Measurements from ENCODE around the gene SBF2.

SBF2 gene

GRCh38 chr11:9842923-9843322, 451.1 kb downstream of the SBF2 start:
- Histone ChIP-seq H3K4me1 (ENCODE audit: insufficient read depth, low read length, severe bottlenecking) (no peaks in the 10 kb centered on the region), H3K36me3 (ENCODE audit: insufficient read depth, low read length) (no peaks in the 10 kb centered on the region), H3K4me3 (ENCODE audit: low read depth, low read length, poor library complexity, severe bottlenecking) (no peak overlapping the region), H3K9me3 (ENCODE audit: low read length) (no peaks in the 10 kb centered on the region), H3F3A (ENCODE audit: insufficient read depth, low read length) (no peaks in the 10 kb centered on the region), H4K20me1 (ENCODE audit: insufficient read depth, low read length) (no peaks in the 10 kb centered on the region), H3K9ac (ENCODE audit: low read length) (no peak overlapping the region), H2AFZ (ENCODE audit: low read length) (no peak overlapping the region), H3K9me2 (ENCODE audit: low read depth, low read length) (no peaks in the 10 kb centered on the region), H3K4me2 (ENCODE audit: low read length) (no peak overlapping the region), H3K79me2 (ENCODE audit: insufficient read depth, low read length) (no peaks in the 10 kb centered on the region), H3K27me3 (ENCODE audit: insufficient read depth, low read length) (no peaks in the 10 kb centered on the region), H3K27ac (ENCODE audit: low read depth, low read length, poor library complexity, severe bottlenecking) (no peak overlapping the region)
- TF ChIP-seq CTCF (IDR thresholded peaks at IDR 0.05; ENCODE audit: low read length), result no peak

- no peaks in the 10 kb centered on the region for H3K4me1 ChIP-seq (ENCODE audit: insufficient read depth, low read length, severe bottlenecking)
- no peaks in the 10 kb centered on the region for H3F3A ChIP-seq (ENCODE audit: insufficient read depth, low read length)
- H3K9me3 ChIP-seq (ENCODE audit: low read length), result no peaks in the 10 kb centered on the region
- H3K4me2 ChIP-seq (ENCODE audit: low read length), result no peak overlapping the region
- H3K27me3 ChIP-seq (ENCODE audit: insufficient read depth, low read length), result no peaks in the 10 kb centered on the region
- no peak overlapping the region for H3K4me3 ChIP-seq (ENCODE audit: low read depth, low read length, poor library complexity, severe bottlenecking)
- no peak overlapping the region for H3K27ac ChIP-seq (ENCODE audit: low read depth, low read length, poor library complexity, severe bottlenecking)
- H2AFZ ChIP-seq (ENCODE audit: low read length), result no peak overlapping the region
- no peaks in the 10 kb centered on the region for H3K79me2 ChIP-seq (ENCODE audit: insufficient read depth, low read length)
- H3K9me2 ChIP-seq (ENCODE audit: low read depth, low read length), result no peaks in the 10 kb centered on the region
- H4K20me1 ChIP-seq (ENCODE audit: insufficient read depth, low read length), result no peaks in the 10 kb centered on the region
- TF ChIP-seq EZH2 (IDR thresholded peaks at IDR 0.05; ENCODE audit: borderline replicate concordance, low read length) (no peak), CTCF (IDR thresholded peaks at IDR 0.05; ENCODE audit: low read length) (no peak)
- no peak overlapping the region for H3K9ac ChIP-seq (ENCODE audit: low read length)
- H3K36me3 ChIP-seq (ENCODE audit: insufficient read depth, low read length), result no peaks in the 10 kb centered on the region
Measured at GRCh38 chr11:9840460-9841004, 453.5 kb downstream of the SBF2 start.

- Histone ChIP-seq H3K27me3 (ENCODE audit: insufficient read depth, low read length) (no peaks in the 10 kb centered on the region), H3K27ac (ENCODE audit: low read depth, low read length, poor library complexity, severe bottlenecking) (no peak overlapping the region), H3K9me2 (ENCODE audit: low read depth, low read length) (no peaks in the 10 kb centered on the region), H2AFZ (ENCODE audit: low read length) (no peak overlapping the region), H3K36me3 (ENCODE audit: insufficient read depth, low read length) (no peaks in the 10 kb centered on the region), H3K4me1 (ENCODE audit: insufficient read depth, low read length, severe bottlenecking) (no peaks in the 10 kb centered on the region), H3K4me3 (ENCODE audit: low read depth, low read length, poor library complexity, severe bottlenecking) (no peak overlapping the region), H3K79me2 (ENCODE audit: insufficient read depth, low read length) (no peaks in the 10 kb centered on the region), H3K9ac (ENCODE audit: low read length) (no peak overlapping the region), H3F3A (ENCODE audit: insufficient read depth, low read length) (no peaks in the 10 kb centered on the region), H3K4me2 (ENCODE audit: low read length) (no peak overlapping the region), H4K20me1 (ENCODE audit: insufficient read depth, low read length) (no peaks in the 10 kb centered on the region), H3K9me3 (ENCODE audit: low read length) (no peaks in the 10 kb centered on the region)
- TF ChIP-seq CTCF (IDR thresholded peaks at IDR 0.05; ENCODE audit: low read length), result no peak
- no peak for TF ChIP-seq EZH2 (IDR thresholded peaks at IDR 0.05; ENCODE audit: borderline replicate concordance, low read length)
Measured at GRCh38 chr11:9839550-9839949, 454.5 kb downstream of the SBF2 start.

Data from OCI-LY1 (cell line).